Choroid plexus epithelial cell (primary cell): ENCODE measurements around the gene KRTAP3-2.

Experiments used
- DNase-seq: peaks from one replicate; pipeline ENCODE4 v3.0.0-alpha.2; 2010; ENCODE audit warnings: low read depth
- H3K4me3 ChIP-seq: 2 replicates; pipeline ENCODE4 v1.5.1; 2011; ENCODE audit warnings: low read depth, mild to moderate bottlenecking, control low read depth, low read length, moderate library complexity
- CTCF ChIP-seq: conservative IDR thresholded peaks from 2 replicates; pipeline ENCODE4 v1.5.1; 2011; ENCODE audit warnings: low read depth, mild to moderate bottlenecking, control low read depth, inconsistent platforms, low read length, moderate library complexity

The KRTAP3-2 gene

GRCh38 chr17:40956401-40957254 is 43.1 kb downstream of the KRTAP3-2 start:
- H3K4me3 ChIP-seq, result no peak overlapping the region
- TF ChIP-seq CTCF, result no peak
- DNase-seq, result peak; percentile 93

- no peak for TF ChIP-seq CTCF
- H3K4me3 ChIP-seq, result no peak overlapping the region
- peak; percentile 80 for DNase-seq
These were observed 45.8 kb downstream of the KRTAP3-2 start for GRCh38 chr17:40953881-40954280.

GRCh38 chr17:40952661-40953060 is 47.0 kb downstream of the KRTAP3-2 start:
- DNase-seq, result peak; percentile 88
- TF ChIP-seq CTCF, result no peak

GRCh38 chr17:40952154-40952553 is 47.6 kb downstream of the KRTAP3-2 start:
- TF ChIP-seq CTCF, result no peak
- no peak for DNase-seq
- no peak overlapping the region for H3K4me3 ChIP-seq

More at GRCh38 chr17:40952661-40953060, 47.0 kb downstream of the KRTAP3-2 start:
- H3K4me3 ChIP-seq, result no peak overlapping the region

- TF ChIP-seq CTCF, result no peak
- DNase-seq, result no peak
- H3K4me3 ChIP-seq, result no peak overlapping the region
These were observed 48.6 kb downstream of the KRTAP3-2 start for GRCh38 chr17:40951011-40951622.

GRCh38 chr17:40950176-40950575 is 49.5 kb downstream of the KRTAP3-2 start:
- no peak overlapping the region for H3K4me3 ChIP-seq
- DNase-seq, result no peak
- no peak for TF ChIP-seq CTCF
